ENCODE results near the gene GGCT. TPM values are rescaled to one million over a fixed set of nuclear protein-coding genes. Genes with fewer than 3 reads are reported as not detected.
A peak's percentile ranks its signal among the peaks of the same experiment; 100 is the strongest.
"Not testable (repeated sequence)": the region's sequence is repeated elsewhere in the genome, so short reads cannot be mapped to it uniquely, and the experiment has no call there.

The GGCT gene, protein sequence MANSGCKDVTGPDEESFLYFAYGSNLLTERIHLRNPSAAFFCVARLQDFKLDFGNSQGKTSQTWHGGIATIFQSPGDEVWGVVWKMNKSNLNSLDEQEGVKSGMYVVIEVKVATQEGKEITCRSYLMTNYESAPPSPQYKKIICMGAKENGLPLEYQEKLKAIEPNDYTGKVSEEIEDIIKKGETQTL
- total RNA-seq = 10 to 100 TPM; 35.5 to 68.3 TPM

DNA sequence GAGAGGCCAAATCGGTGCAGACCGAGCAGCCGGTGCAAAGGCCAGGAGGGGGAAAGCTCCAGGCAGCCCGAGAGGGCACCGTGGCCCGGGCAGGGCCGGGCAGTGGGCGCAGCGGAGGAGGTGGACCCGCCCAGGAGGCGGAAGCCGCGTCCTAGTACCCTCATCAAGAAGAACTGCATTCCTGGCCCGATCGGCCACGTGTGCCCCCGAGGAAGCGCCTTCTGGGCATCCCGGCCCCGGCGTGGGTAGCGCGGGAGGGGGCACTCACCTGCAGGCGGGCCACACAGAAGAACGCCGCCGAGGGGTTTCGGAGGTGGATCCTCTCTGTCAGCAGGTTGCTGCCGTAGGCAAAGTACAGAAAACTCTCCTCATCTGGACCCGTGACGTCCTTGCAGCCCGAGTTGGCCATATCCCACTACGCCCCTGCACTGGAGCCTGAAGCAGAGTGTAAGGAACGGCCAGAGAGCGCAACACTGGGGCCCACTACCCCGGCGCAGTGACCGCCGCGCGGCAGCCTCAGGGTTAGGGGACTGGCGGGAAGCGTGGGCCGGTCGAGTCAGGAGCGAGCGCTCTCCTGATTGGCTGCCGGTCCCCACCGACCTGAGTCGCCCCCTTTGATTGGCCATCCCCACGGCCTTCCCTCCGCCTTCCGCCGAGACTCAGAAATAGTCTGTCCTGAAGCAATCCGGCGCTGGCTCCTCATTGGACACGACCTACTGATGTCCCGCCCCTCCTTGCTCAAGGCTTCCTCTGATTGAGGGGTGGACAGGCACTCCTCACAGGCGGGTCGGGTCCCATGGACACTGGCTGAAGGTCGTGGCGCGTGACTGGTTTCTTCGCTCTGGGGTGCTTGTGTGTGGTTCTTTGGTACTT, at the start of gene GGCT:
Gene GGCT (minus strand): TSS at position 529 of the 873 bp plus-strand sequence. CDS start 120 bp downstream, at position 409.
- Mint-ChIP-seq H3K4me1 (peaks cover 24% of the 10 kb centered on the region), H3K27me3 (no peaks in the 10 kb centered on the region), H3K9me3 (no peaks in the 10 kb centered on the region), H3K27ac (peak within 1 kb of the TSS; percentile 80), H3K4me3 (peak within 1 kb of the TSS; percentile 82), H3K36me3 (ENCODE audit: low read depth) (peaks cover 39% of the 10 kb centered on the region)
- peak; percentile 99 for ATAC-seq (replicated peaks)

DNA sequence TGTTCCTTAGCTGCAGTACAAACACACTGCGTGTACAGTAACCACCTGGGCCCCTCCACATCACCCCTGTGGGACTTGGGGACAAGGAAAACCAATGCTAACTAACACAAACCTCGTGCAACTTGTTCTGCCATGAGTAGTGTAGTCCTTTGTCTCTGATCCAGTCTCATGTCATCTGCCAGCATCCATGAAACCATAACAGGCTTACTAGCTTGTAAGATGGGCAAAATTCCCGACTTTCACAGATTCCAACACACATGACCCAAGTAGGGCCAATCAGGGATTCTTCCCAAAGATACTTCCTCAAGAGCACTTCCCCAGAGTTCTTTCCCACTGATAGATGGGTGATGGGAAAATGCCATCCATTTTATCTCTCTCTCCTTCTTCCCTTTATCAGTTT, 48.9 kb upstream of the GGCT start:
- Mint-ChIP-seq H3K36me3 (ENCODE audit: low read depth) (peaks cover 9% of the 10 kb centered on the region), H3K27ac (no peak overlapping the region), H3K9me3 (no peaks in the 10 kb centered on the region), H3K4me1 (no peaks in the 10 kb centered on the region), H3K4me3 (no peak overlapping the region), H3K27me3 (no peaks in the 10 kb centered on the region)
- no peak for ATAC-seq (replicated peaks)

DNA sequence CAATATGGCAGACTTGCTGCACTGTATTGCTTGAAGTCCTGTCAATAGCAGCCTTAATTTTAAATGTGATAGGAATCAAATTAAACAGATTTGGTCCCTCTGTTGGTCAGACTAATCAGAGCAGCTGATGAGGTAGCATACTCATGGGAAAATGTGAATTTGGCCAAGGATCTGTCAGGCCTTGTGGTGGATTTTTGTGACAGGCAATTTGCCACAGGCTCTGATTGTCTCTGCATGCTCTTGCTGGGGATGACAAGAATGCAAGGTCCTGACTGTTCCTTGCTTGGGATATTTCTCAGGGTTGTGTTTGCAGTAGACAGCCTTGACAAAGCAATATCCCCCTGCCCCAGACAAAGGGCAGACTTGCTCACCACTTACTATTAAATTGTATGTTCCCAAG, 48.5 kb upstream of the GGCT start:
- Mint-ChIP-seq H3K4me1 (no peaks in the 10 kb centered on the region), H3K36me3 (ENCODE audit: low read depth) (peaks cover 9% of the 10 kb centered on the region), H3K9me3 (no peaks in the 10 kb centered on the region), H3K27ac (no peak overlapping the region), H3K27me3 (no peaks in the 10 kb centered on the region), H3K4me3 (no peak overlapping the region)
- ATAC-seq (replicated peaks) = no peak

DNA sequence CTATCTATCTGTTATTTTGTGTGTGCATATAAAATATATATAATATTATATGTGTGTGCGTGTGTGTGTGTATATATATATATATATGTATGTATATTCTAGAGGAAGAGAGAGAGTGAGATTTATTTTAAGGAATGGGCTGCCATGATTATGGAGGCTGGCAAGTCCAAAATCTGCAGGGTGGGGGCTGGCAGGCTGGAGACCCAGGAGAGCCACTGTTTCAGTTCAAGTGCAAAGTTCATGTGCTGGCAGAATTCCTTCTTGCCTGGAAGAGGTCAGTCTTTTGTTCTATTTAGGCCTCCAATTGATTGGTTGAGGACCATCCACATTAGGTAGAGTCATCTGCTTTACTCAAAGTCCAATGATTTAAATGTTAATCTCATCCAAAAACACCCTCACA, 47.7 kb upstream of the GGCT start:
- Mint-ChIP-seq H3K9me3 (no peaks in the 10 kb centered on the region), H3K4me1 (no peaks in the 10 kb centered on the region), H3K36me3 (ENCODE audit: low read depth) (peaks cover 9% of the 10 kb centered on the region), H3K27ac (no peak overlapping the region), H3K27me3 (no peaks in the 10 kb centered on the region), H3K4me3 (no peak overlapping the region)
- no peak for ATAC-seq (replicated peaks)

DNA sequence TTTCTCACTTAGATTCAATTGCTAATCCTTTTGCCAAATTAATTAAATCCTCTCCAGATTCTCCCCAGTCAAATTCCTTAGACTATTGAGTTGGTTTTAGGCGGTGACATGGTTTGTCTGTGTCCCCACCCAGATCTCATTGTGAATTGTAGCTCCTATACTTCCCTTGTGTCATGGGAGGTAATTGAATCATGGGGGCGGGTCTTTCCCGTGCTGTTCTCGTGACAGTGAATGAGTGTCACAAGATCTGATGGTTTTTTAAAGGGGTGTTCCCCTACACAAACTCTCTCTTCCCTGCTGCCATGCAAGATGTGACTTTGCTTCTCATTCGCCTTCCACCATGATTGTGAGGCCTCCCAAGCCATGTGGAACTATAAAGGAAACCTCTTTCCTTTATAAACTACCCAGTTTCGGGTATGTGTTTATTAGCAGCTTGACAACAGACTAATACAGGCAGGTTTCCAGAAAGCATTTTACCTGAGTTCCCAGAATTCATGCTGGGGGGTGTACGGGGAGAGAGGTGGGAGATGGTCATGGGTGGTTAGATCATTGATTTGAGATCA, 45.4 kb upstream of the GGCT start:
- H3K27ac Mint-ChIP-seq = no peak overlapping the region
- H3K27me3 Mint-ChIP-seq = no peaks in the 10 kb centered on the region
- H3K4me1 Mint-ChIP-seq = no peaks in the 10 kb centered on the region
- peaks cover 18% of the 10 kb centered on the region for H3K36me3 Mint-ChIP-seq (ENCODE audit: low read depth)
- no peaks in the 10 kb centered on the region for H3K9me3 Mint-ChIP-seq
- ATAC-seq (replicated peaks) = peak; percentile 42
- H3K4me3 Mint-ChIP-seq = no peak overlapping the region

DNA sequence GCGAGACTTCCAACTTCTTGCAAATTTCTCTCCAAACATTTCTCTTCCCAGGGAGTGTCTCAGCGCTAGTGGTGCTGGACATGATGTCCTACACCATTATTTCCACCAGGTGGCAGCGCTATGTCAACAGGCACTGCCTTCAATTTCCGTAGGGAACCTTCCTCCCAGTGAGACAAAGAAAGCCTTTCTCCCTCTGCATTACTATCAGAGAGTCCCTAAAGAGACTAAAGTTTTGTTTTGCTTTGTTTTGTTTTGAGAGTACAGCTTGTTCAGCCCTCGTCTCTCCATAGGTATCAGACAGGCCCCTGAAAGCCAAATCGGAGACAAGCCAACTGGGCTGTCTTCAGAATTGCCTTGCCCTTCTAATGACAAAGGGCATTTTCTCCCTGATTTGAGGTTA, 44.2 kb upstream of the GGCT start:
- Mint-ChIP-seq H3K27me3 (no peaks in the 10 kb centered on the region), H3K4me3 (no peak overlapping the region), H3K4me1 (peaks cover 7% of the 10 kb centered on the region), H3K36me3 (ENCODE audit: low read depth) (peaks cover 21% of the 10 kb centered on the region), H3K9me3 (no peaks in the 10 kb centered on the region), H3K27ac (no peak overlapping the region)
- ATAC-seq (replicated peaks) = peak; percentile 43

DNA sequence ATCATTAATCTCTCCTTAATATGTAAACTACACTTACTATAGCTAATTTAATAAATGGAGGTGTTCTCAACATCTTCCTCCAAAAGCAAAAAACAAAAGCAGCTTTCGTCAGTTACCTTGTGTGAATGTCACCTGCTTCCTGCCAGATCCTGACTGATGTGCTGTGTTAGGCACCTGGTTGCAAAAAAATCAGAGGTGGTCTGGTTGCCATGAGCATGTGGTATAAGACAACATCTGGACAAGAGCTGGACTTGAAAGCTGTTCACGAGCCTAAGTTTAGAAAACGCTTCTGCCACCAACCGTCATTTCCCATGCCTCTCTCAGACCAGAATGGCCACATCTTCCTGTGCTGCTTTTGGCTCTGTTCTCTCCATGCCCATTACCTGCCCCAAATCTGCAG, 42.0 kb upstream of the GGCT start:
- Mint-ChIP-seq H3K27ac (peak overlapping the region; percentile 41), H3K9me3 (no peaks in the 10 kb centered on the region), H3K4me1 (peaks cover 7% of the 10 kb centered on the region), H3K4me3 (no peak overlapping the region), H3K27me3 (no peaks in the 10 kb centered on the region), H3K36me3 (ENCODE audit: low read depth) (peaks cover 29% of the 10 kb centered on the region)
- ATAC-seq (replicated peaks) = no peak

DNA sequence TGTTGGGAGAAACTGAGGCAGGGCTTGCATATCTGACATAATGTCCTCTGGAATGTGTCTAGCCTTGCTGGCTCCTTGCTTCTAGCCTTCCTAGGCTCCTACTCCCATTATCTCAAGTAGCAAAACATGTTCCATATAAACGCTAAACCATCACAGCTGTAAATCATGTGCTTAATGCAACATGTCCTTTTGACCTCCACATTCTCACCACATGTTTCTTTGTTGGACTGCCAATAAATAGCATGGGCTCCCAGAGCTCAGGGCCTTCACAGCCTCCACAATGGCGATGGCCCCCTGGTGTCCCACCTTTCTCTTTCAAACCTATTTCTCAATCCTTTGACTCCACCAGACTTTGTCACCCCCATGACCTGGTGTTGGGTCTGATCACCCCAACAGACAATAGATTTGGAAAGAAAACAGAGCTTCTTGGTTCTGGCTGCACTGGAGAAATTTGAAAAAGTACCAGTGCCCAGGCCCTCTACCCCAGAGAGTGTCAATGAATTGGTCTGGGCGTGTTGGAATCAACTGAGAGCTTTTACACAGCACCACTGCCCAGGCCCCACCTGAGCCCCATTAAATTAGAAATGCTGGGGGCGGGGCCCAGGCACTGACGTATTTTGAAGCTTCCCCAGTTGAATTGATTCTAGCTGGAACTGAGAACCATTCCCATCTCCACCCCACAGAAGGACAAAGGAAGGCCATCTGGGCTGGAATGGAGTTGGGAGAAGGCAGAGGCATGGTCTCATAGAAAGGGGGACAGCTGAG, 41.3 kb upstream of the GGCT start:
- no peak for ATAC-seq (replicated peaks)
- H3K36me3 Mint-ChIP-seq (ENCODE audit: low read depth) = peaks cover 29% of the 10 kb centered on the region
- no peak overlapping the region for H3K4me3 Mint-ChIP-seq
- peaks cover 7% of the 10 kb centered on the region for H3K4me1 Mint-ChIP-seq
- H3K27ac Mint-ChIP-seq = no peak overlapping the region
- H3K9me3 Mint-ChIP-seq = no peaks in the 10 kb centered on the region
- H3K27me3 Mint-ChIP-seq = no peaks in the 10 kb centered on the region

DNA sequence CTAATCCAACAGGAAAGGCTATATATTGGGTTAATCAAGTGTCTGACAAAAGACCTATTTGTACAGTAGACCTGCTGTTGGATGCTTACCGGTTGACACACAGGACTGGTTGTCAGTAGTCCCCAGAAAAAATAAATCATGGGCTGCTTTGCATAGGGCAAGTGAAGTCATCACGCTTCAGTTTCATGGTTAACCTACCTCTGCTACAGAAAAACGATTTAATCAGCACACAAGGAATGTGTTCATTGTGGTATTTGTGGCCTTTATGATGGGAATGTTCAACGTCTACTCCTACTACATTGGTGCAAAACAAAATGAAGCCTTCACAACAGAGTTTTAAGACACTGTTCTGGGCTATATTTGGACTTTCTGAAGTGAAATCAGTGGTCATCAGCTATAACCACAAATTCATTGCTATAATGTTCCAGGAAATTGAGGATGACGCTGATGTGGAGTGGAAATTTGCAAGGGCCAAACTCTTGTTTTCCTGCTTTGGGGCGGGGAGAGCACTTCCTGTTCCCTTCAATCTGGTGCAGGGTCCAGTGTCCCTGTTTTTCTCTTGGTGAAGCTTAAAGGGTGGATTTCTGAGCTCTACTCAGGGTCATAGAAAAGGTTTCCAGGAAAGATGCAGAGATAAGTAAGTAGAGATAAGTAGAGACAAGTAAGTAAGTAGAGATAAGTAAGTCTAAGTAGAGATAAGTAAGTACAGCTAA, 39.3 kb upstream of the GGCT start:
- Mint-ChIP-seq H3K27me3 (no peaks in the 10 kb centered on the region), H3K27ac (peak overlapping the region; percentile 42), H3K4me3 (no peak overlapping the region), H3K9me3 (no peaks in the 10 kb centered on the region), H3K36me3 (ENCODE audit: low read depth) (peaks cover 32% of the 10 kb centered on the region), H3K4me1 (peaks cover 7% of the 10 kb centered on the region)
- ATAC-seq (replicated peaks) = peak; percentile 87

DNA sequence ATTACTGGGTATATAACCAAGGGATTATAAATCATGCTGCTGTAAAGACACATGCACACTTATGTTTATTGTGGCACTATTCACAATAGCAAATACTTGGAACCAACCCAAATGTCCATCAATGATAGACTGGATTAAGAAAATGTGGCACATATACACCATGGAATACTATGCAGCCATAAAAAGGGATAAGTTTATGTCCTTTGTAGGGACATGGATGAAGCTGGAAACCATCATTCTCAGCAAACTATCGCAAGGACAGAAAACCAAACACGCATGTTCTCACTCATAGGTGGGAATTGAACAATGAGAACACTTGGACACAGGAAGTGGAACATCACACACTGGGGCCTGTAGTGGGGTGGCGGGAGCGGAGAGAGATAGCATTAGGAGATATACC, 38.5 kb upstream of the GGCT start:
- H3K36me3 Mint-ChIP-seq (ENCODE audit: low read depth) = peaks cover 41% of the 10 kb centered on the region
- ATAC-seq (replicated peaks); H3K4me1 Mint-ChIP-seq; H3K27me3 Mint-ChIP-seq; H3K9me3 Mint-ChIP-seq; H3K4me3 Mint-ChIP-seq; H3K27ac Mint-ChIP-seq: not testable (repeated sequence)

DNA sequence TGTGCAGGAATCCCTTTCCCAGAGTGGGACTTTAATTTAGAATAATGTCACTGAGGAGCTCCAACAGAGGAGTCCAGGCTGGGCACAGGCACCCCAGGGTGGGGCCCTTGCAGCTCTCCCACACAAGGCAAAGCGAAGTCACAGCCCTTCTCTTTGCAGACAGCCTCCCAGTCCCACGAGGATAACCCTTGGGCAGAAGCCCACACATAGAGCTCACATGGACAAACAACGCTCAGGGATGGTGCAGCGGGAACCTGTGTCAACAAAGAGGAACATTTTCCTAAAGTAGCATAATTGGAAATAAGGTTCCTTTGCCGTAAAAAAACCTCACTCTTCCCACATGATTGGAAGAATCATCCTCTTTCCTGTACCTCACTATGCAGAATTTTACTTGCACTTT, 29.3 kb upstream of the GGCT start:
- Mint-ChIP-seq H3K27ac (no peak overlapping the region), H3K27me3 (no peaks in the 10 kb centered on the region), H3K9me3 (no peaks in the 10 kb centered on the region), H3K4me1 (peaks cover 14% of the 10 kb centered on the region), H3K36me3 (ENCODE audit: low read depth) (peaks cover 19% of the 10 kb centered on the region), H3K4me3 (no peak overlapping the region)
- ATAC-seq (replicated peaks) = no peak

DNA sequence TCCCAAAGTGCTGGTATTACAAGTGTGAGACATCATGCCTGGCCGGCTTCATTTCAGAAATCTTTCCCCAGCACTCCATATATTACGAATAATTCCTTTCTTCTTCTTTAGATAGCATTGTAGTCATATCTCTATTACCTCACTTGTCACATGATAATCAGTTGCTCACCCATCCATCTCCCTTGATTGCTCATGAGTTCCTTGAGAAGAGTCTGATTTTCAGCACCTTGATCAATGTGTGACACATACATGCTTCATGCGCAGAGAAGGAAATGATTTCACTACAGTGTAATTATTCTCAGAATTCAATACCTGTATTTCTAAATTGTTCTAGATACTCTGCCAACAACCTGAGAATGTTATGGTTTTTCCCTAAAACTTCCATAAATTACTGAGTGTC, 26.7 kb upstream of the GGCT start:
- H3K27me3 Mint-ChIP-seq = no peaks in the 10 kb centered on the region

DNA sequence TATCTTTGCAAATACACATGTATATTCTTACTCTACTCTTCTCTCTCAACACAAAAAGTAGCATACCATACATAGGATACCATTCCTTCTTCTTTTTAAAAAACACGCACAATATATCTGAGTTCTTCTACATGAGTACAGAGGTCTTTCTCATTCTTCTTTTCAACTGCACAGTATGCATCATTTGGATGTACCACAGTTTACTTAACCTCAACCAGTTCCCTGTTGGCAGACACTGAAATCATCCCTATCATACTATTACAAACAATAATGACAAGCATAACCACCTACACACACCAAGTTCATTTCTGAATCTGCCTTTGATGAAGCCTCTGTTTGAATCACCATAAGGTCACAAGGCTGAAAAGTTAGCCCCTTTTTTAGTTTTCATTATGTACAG, 25.7 kb upstream of the GGCT start:
- ATAC-seq (replicated peaks) = peak; percentile 37
- Mint-ChIP-seq H3K9me3 (no peaks in the 10 kb centered on the region), H3K27me3 (no peaks in the 10 kb centered on the region), H3K36me3 (ENCODE audit: low read depth) (peaks cover 8% of the 10 kb centered on the region), H3K4me1 (peaks cover 10% of the 10 kb centered on the region), H3K4me3 (no peak overlapping the region), H3K27ac (peak overlapping the region; percentile 53)

More for the DNA sequence above, 26.7 kb upstream of the GGCT start:
- Mint-ChIP-seq H3K4me1 (peaks cover 10% of the 10 kb centered on the region), H3K9me3 (no peaks in the 10 kb centered on the region), H3K27ac (peak overlapping the region; percentile 5), H3K4me3 (no peak overlapping the region), H3K36me3 (ENCODE audit: low read depth) (peaks cover 8% of the 10 kb centered on the region)
- ATAC-seq (replicated peaks) = peak; percentile 96

DNA sequence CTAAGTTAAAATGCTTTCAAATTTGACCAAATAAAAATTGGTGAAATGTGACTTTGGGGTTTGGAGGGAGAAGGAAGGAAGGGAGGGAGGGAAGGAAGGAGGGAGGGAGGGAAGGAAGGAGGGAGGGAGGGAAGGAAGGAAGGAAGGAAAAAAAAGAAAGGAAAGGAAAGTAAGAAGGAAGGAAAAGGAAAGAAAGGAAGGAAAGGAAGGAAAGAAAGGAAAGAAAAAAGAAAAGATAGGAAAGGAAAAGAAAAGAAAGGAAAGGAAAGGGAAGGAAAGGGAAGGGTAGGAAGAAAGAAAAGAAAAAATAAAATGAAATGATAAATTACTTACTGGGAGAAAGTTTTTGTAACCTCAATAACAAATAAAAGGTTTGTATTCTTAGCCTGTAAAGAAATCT, 24.1 kb upstream of the GGCT start:
- H3K36me3 Mint-ChIP-seq (ENCODE audit: low read depth) = peaks cover 8% of the 10 kb centered on the region
- no peak for ATAC-seq (replicated peaks)
- no peaks in the 10 kb centered on the region for H3K27me3 Mint-ChIP-seq
- H3K4me1 Mint-ChIP-seq = peaks cover 10% of the 10 kb centered on the region
- H3K9me3 Mint-ChIP-seq = no peaks in the 10 kb centered on the region
- H3K27ac Mint-ChIP-seq = no peak overlapping the region
- no peak overlapping the region for H3K4me3 Mint-ChIP-seq

All from activated T-helper 17 cell treated with anti-CD3 and anti-CD28 coated beads, Interleukin-2, amount 50 U/mL, for 72 hours (primary cell).